ENCODE measurements around the gene PRMT1. TPM values are rescaled to one million over a fixed set of nuclear protein-coding genes. Genes with fewer than 3 reads are reported as not detected.

PRMT1 gene
- total and polyA plus RNA-seq, 9 of the 15 experiments (the other 6 are each of a cell fraction or from before 2014, with no cell fraction given) = 13.3 to 464 (median 326) TPM

DNA sequence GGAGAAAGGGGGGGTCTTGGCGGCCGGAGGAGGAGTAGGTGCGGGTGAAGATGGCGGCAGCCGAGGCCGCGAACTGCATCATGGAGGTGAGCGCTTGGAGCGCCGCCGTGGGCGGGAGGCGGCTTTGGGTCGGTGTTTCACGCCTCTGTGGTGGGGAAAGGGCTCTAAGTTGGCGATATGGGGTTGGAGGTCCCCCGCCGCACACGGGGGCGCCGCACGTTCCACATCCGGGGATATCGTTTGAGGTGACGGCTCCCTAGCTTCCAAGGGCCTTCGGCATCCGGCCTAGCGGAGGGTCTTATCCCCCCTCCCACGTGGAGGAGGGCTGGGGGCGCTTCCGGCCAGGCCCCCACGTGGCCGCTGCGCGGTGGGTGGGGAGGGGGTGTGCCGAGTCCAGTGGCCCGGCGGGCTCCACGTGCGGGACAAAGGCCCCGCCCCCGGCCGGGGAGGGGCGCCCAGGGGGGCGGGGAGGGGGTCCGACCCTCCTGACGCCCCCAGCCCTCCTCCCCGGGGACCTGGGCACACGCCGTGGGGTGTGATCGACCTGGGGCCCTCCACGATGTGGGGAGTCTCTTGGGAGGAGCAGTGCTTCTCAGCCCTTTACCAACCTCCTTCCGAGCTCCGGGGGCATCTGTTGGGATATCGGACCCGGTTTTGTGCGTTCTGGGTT lies at the start of gene PRMT1 (continued):
- TF ChIP-seq MAFK (IDR thresholded peaks at IDR 0.05; ENCODE audit: low read length) (no peak), CEBPB (tag; IDR thresholded peaks at IDR 0.05) (0 out of 2 replicates have a peak, but pooled peaks have one; percentile 3), SMARCA4 (IDR thresholded peaks at IDR 0.05) (no peak), SIRT6 (IDR thresholded peaks at IDR 0.05; ENCODE audit: low read depth, low read length) (no peak), SMAD3 (CRISPR knock-in tag; conservative IDR thresholded peaks at IDR 0.05) (0 out of 2 replicates have a peak, but pooled peaks have one; percentile 4), ZNF121 (CRISPR knock-in tag; conservative IDR thresholded peaks at IDR 0.05) (no peak), HLTF (IDR thresholded peaks at IDR 0.05) (peak; percentile 82; the same call in 1 of the 2 replicates), MAZ (CRISPR knock-in tag; conservative IDR thresholded peaks at IDR 0.05 in 1 of 2, IDR thresholded peaks at IDR 0.05 in 1 of 2) (peak; percentile 63 to 84), TRIM24 (IDR thresholded peaks at IDR 0.05) (peak in 1 of 2 experiments; percentile 18; a peak in 1 of 4 replicates), CBX5 (IDR thresholded peaks at IDR 0.05; ENCODE audit: borderline replicate concordance, low read depth) (no peak), SMARCB1 (IDR thresholded peaks at IDR 0.05; ENCODE audit: insufficient read length, low read depth) (peak; percentile 31), ZNF785 (CRISPR knock-in tag; IDR thresholded peaks at IDR 0.05) (no peak), ZNF778 (CRISPR knock-in tag; IDR thresholded peaks at IDR 0.05) (no peak), RFX5 (IDR thresholded peaks at IDR 0.05; ENCODE audit: low read depth, low read length) (no peak), SIN3B (IDR thresholded peaks at IDR 0.05; ENCODE audit: low read depth) (peak; percentile 41; the same call in 1 of the 2 replicates), SRF (CRISPR knock-in tag; IDR thresholded peaks at IDR 0.05) (0 out of 4 replicates have a peak, but pooled peaks of 1 of the 2 experiments have one; percentile 3), HNRNPK (IDR thresholded peaks at IDR 0.05; ENCODE audit: low read depth, low read length, poor library complexity, severe bottlenecking) (no peak), PTBP1 (IDR thresholded peaks at IDR 0.05; ENCODE audit: low read depth, low read length) (no peak), CTBP1 (IDR thresholded peaks at IDR 0.05; ENCODE audit: borderline replicate concordance) (0 out of 2 replicates have a peak, but pooled peaks have one; percentile 17), NR2C1 (IDR thresholded peaks at IDR 0.05) (no peak; the same call in 1 of the 2 replicates), NR2C1 (tag; IDR thresholded peaks at IDR 0.05) (no peak), BCOR (IDR thresholded peaks at IDR 0.05) (no peak), NR1H2 (CRISPR knock-in tag; IDR thresholded peaks at IDR 0.05) (no peak), KLF6 (CRISPR knock-in tag; IDR thresholded peaks at IDR 0.05; ENCODE audit: borderline replicate concordance) (no peak), CHD1 (IDR thresholded peaks at IDR 0.05; ENCODE audit: low read length) (peak; percentile 98), HNRNPLL (IDR thresholded peaks at IDR 0.05; ENCODE audit: low read depth, low read length, poor library complexity, severe bottlenecking) (peak; percentile 15), IFI16 (CRISPR knock-in tag; IDR thresholded peaks at IDR 0.05) (no peak), ZNF436 (CRISPR knock-in tag; IDR thresholded peaks at IDR 0.05) (peak; percentile 59; the same call in 1 of the 2 replicates)
- TF ChIP-seq, protein P1, sequence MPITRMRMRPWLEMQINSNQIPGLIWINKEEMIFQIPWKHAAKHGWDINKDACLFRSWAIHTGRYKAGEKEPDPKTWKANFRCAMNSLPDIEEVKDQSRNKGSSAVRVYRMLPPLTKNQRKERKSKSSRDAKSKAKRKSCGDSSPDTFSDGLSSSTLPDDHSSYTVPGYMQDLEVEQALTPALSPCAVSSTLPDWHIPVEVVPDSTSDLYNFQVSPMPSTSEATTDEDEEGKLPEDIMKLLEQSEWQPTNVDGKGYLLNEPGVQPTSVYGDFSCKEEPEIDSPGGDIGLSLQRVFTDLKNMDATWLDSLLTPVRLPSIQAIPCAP (CRISPR knock-in tag; IDR thresholded peaks at IDR 0.05; ENCODE audit: borderline replicate concordance) = no peak
- TF ChIP-seq, protein P2, sequence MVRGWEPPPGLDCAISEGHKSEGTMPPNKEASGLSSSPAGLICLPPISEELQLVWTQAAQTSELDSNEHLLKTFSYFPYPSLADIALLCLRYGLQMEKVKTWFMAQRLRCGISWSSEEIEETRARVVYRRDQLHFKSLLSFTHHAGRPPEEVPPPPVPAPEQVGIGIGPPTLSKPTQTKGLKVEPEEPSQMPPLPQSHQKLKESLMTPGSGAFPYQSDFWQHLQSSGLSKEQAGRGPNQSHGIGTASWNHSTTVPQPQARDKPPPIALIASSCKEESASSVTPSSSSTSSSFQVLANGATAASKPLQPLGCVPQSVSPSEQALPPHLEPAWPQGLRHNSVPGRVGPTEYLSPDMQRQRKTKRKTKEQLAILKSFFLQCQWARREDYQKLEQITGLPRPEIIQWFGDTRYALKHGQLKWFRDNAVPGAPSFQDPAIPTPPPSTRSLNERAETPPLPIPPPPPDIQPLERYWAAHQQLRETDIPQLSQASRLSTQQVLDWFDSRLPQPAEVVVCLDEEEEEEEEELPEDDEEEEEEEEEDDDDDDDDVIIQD (CRISPR knock-in tag; IDR thresholded peaks at IDR 0.05) = 0 out of 2 replicates have a peak, but pooled peaks have one; percentile 32
